GM04503 (cell line): ENCODE results near the gene CBR3.
"Not testable (repeated sequence)": the region's sequence is repeated elsewhere in the genome, so short reads cannot be mapped to it uniquely, and the experiment has no call there.

Experiments
- DNase-seq: peaks from one replicate; pipeline ENCODE4 v3.0.0-alpha.2; 2012; ENCODE audit warnings: low read depth

CBR3 gene

GRCh38 chr21:36134803-36135390 is at the start of gene CBR3:
TSS of gene CBR3 (plus strand) at chr21:36135079. CDS start at chr21:36135193, 114 bp downstream.
- DNase-seq, result no peak

GRCh38 chr21:36087362-36088138 is 47.3 kb upstream of the CBR3 start:
- DNase-seq, result no peak

GRCh38 chr21:36089946-36090345 is 44.9 kb upstream of the CBR3 start:
- DNase-seq, result no peak

- no peak for DNase-seq
These were observed 42.2 kb upstream of the CBR3 start for GRCh38 chr21:36092681-36093080.

- DNase-seq, result no peak
These were observed 41.4 kb upstream of the CBR3 start for GRCh38 chr21:36093512-36093911.

GRCh38 chr21:36096398-36097290 is 38.2 kb upstream of the CBR3 start:
- no peak for DNase-seq

GRCh38 chr21:36097427-36098181 is 37.3 kb upstream of the CBR3 start:
- DNase-seq, result no peak

GRCh38 chr21:36098182-36098532 is 36.7 kb upstream of the CBR3 start:
- no peak for DNase-seq

GRCh38 chr21:36099000-36099399 is 35.9 kb upstream of the CBR3 start:
- DNase-seq, result no peak

GRCh38 chr21:36099695-36100211 is 35.1 kb upstream of the CBR3 start:
- DNase-seq, result not testable (repeated sequence)

GRCh38 chr21:36100971-36101641 is 33.8 kb upstream of the CBR3 start:
- no peak for DNase-seq

GRCh38 chr21:36103434-36103833 is 31.4 kb upstream of the CBR3 start:
- no peak for DNase-seq

GRCh38 chr21:36104317-36105300 is 30.3 kb upstream of the CBR3 start:
- no peak for DNase-seq

- DNase-seq, result no peak
These were observed 29.5 kb upstream of the CBR3 start for GRCh38 chr21:36105327-36105842.

- no peak for DNase-seq
These were observed 25.0 kb upstream of the CBR3 start for GRCh38 chr21:36109868-36110267.

- no peak for DNase-seq
These were observed 23.6 kb upstream of the CBR3 start for GRCh38 chr21:36111238-36111637.

GRCh38 chr21:36113647-36114428 is 21.0 kb upstream of the CBR3 start:
- DNase-seq, result no peak

GRCh38 chr21:36115138-36115730 is 19.6 kb upstream of the CBR3 start:
- DNase-seq, result no peak
